Left hindlimb (tissue), 1 donor: ENCODE data around the gene NHEJ1.

ENCODE experiments used
- DNase-seq: peaks from one replicate; pipeline ENCODE4 v3.0.0-alpha.2; 2018

The NHEJ1 gene

DNA sequence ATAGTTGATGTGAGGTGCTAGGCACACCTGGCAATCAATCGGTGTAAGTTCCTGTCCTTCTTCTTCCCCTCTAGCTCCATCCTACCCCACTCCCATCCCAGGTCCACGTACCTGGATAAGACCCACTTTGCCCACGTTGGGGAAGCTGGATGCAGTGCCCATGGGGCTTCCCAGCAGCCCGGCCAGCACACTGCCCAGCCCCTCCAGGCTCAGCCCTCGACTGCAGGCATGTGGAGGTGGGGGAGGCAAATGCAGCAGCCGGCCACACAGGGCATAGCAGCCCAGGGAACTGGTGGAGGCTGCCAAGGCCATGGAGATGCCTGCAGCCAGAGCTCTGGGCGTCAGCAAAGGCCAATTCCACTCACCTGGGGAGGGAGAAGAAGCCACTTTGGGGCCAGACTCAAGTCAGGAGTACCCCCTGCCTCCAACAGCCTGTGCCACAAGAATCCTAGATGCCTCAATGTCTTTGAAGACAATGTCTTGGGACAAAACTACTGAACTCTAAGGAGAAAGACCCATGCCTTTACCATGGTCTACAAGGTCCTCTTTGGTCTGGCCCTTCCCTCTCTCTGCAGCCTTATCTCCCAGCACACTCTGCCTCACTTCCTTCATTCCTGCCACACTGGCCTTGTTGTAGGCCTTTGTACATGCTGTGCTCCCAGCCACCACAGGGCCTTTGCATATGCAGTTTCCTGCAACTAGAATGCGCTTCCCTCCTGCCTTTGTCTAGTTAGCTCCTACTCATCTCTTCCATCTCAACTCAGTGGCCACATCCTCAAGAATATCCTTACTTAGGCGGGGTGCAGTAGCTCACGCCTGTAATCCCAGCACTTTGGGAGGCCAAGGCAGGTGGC is 4.7 kb upstream of the NHEJ1 start:
- DNase-seq = no peak

DNA sequence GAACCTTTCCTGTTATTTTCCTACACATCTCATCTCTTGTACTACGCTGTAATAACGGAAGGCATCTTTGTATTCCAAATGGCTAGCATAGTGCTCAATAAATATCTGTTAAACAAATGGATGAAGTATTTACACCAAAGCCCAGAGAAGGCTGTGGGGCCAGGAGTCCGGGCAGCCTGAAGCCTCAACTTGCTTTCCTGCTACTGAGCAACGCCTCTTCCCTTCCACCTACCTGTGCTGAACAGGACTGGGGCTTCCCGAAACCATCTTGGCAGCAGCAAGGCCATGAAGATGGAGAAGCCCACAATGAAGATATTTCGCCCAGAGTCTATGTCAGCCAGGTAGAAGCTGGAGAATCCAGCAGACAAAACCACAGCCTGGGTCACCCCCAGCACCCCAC is 2.5 kb upstream of the NHEJ1 start:
- DNase-seq = no peak

DNA sequence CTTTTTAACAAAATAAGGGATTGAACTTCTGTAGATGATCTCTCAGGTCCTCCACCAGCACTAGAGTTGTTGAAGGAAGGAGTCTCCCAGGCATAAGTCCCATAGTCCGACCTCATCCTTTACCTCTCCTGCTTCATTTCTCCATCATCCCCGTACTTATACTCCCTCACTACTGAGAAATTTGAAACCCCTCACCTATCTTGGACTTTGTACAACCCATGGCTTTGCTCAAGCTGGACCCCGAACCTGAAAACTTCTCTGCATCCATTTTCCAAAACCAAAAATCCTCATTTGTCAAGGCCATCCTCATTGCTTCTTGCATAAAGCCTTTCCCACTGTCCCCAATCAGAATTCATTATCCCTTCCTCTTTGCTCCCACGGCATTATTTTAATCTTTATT is 482 bp upstream of the NHEJ1 start:
- no peak for DNase-seq

DNA sequence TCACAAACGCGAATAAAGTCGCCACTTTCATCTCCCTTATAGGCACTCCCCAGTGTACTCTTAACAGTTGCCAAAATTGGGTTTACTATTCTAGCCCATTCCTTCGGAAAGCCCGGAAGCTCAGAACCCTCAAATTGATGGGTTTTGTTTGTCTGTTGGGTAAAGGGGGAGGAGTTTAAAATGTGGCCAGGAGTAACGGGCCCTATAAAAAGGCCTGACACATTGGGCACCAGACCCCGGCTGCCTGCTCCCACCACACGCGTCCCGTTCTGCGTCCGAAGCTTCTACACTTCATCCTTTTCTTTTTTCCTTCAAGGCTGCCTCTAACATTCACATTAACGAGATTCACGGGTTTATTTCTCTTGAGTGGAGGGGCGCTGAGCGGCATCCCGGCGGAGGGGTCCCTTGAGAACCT is 837 bp downstream of the NHEJ1 start:
- DNase-seq = no peak

DNA sequence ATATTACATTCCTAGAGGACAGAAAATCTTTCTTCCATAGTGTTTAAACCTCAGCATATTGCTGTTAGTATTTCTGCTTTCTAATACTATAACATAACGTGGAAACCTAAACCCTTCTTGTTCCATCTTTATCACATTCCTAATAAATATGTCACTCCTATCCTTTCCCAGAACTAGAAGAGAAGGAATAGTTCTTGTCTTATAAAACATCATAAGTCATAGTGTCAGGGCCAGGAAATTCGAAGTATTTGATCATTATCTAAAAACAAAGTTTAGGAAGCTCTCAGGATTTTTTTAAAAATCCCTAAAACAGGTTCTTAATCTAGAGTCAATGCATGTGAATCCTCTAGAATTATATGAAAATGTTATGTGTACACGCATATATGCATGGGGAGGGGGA is 2.0 kb downstream of the NHEJ1 start:
- no peak for DNase-seq

DNA sequence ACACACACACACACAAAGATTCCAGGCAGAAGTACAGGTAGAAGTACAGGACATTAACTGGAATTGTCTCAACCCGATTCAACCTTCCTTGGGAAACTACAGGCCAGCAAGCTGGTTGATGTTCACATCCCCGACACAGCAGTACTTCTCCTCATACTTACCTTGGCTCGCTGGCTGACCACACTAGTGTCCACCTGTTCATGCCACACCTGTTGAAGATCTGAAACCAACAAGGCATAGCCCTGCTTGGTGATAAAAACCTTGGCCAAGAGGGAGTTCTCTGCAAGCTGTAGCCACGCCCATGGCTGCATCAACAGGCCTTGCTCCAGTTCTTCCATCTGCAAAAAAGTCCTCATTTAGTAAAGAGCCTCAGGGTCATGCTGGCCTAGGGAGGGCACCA is 2.6 kb downstream of the NHEJ1 start:
- no peak for DNase-seq

DNA sequence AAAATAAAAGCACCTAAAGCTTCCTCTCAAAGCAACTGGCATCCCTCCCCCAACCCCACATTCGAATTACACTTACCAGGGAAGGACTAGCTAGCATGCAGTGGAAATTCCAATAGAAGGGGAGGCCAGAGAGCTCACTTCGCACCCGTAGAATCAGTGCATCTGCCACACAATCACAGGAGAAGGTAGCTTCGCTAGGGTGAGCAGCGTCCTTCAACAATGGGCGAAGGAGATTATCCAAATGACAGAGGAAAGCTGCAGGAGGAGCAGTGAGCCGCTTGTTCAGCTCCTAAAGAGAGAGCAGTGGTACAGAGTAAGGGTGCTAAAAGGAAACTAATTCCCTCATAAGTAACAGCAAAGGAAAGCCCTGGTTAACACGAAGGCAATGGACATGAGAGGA is 3.2 kb downstream of the NHEJ1 start:
- DNase-seq = no peak

DNA sequence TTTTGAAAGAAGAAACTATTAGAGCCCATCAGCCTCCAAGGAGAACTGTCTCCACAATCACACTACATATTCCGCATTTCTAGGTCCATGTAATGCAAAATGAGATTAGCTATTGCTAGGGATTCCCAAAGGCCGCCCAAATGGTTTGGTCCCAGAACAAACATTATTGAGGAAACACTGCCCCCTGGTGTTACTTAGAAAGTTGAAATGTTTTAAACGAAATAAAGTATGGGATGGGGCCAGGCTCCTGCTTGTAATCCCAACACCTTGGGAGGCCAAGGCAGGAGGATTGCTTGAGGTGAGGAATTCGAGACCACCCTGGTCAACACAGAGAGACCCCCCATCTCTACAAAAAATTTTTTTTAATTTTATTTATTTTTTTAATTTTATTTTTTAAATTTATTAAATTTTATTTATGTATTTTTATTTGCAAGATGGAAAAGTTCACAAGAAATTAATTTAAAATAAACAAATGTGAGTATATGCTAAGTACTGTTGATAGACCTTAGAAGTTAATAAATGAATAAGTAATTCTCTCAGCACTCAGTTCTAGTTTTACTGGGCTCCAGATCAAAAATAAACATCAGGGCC is 5.5 kb downstream of the NHEJ1 start:
- DNase-seq = no peak

DNA sequence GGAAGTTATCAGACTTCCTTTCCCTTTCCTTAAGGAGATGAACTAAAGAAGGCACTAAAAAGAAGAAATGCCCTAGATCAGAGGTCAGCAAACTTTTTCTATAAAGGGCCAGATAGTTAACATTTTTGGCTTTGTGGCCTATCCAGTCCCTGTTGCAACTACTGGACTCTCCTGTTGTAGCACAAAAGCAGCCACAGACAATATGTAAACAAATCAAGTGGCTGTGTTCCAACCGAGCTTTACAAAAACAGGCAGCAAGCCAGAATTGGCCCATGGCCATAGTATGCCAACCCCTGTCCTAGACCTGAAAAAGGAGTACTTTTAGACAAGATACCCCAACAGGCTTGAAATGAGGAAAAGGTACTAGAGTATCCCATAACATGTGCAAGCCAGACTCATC is 10.9 kb downstream of the NHEJ1 start:
- DNase-seq = no peak

DNA sequence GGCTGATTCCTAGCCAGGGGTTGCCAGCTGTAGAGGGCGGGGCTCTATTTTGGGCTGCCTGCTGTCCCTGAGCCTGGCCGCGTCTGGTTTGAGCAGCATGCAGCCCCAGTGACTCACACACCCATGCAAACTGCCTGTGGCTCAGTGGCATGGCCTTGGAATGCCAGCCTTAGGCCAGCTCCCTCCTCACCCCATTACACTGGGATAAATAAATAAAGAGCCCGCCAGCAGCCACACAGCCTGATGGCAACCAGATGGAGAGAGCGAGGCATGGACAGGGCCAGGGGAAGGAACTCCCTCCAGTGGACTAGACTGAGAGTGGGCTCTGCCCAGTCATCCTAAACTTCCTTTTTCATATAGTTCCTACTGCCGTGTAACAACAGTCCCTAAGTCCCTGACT is 18.3 kb downstream of the NHEJ1 start:
- peak; percentile 53 for DNase-seq

DNA sequence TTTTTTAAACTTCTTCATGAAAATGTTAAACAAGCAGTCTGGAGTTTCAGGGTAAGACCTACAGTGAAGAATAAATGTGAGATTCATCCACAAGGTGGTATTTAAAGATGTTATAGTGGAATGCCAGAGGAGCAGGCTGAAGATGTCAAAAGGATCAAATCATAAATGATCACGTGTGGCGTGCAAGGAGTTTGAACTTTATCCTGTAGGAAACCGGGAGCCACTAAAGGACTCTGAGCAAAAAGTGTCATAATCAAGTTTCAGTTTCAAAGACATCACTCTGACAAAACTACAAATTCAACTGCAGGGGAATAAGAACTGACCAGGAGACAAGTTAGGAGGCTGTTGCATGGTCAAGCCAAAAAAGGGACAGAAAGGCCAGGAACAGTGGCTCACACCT is 19.9 kb downstream of the NHEJ1 start:
- DNase-seq = no peak

DNA sequence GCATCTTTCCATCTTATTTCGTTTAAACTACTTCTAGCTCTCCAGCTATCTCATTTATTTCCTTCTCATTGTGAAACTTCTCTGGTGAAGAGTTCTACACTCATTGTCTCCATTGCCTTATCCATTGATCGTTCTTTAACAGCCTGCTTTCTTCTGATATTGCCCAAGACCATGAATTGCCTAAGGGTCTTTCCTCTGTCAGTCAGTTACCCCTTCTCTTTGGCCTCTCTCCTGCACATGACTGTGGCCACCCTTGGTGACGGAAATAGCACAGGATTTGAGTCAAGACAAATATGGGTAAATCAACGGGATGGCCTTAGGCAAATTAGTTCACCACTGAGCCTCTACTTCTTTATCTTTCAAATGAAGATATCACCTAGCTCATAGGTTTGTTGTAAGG is 26.6 kb downstream of the NHEJ1 start:
- no peak for DNase-seq

DNA sequence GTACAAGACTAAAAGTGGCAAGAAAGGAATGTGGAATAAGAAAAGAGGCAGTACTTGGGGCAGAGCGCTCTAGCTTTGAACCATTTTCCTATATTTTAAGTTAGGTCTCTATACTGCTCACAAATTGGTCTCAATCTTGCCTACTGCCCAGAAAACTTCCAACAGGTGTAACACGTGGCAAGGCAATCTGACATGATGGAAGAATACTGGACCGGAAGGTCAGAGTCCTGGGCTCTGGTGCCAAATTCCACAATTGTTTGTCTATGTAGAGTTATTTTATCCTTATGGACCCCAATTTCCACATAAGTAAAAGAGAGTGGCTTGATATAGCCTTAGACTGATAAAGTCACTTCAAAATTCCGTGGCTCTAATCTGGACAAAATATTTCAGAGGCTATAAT is 28.9 kb downstream of the NHEJ1 start:
- DNase-seq = no peak

DNA sequence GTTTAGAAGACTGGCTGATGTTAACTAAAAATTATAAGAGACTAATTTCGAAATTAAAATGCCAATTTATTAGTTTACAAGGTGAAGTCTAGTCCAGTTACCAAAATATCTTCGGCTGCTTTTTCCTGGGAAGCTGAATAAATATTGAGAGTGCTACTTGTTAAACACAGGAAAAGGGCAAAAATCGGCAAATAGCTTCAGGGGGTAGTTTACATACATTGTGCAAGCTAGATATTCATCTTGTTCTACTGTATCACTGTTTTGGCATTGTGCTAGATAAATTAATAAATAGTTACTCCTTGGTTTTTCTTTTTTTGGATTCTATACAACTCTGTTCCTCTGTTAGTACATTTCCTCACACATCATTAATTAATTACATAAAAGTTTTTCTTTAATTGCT is 29.3 kb downstream of the NHEJ1 start:
- no peak for DNase-seq

DNA sequence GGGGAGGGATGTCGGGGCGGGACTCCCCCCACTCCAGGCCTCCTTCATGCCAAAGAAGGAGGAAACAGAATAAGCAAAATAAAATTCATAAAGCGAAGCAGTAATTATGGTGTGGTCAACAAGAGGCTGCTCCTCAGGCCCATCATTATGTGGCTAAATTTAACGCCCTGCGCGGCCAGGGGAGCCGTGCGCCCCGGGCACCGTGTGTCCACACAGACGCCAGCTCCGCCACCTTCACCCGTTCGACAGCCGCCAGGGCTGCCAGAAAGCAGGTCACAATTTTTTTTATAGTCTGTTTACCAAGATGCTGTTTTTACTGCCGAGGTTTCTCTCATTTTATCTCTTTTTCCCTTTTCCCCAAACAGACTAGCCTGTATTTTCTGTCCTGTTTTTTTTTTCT is 31.0 kb downstream of the NHEJ1 start:
- peak; percentile 52 for DNase-seq

DNA sequence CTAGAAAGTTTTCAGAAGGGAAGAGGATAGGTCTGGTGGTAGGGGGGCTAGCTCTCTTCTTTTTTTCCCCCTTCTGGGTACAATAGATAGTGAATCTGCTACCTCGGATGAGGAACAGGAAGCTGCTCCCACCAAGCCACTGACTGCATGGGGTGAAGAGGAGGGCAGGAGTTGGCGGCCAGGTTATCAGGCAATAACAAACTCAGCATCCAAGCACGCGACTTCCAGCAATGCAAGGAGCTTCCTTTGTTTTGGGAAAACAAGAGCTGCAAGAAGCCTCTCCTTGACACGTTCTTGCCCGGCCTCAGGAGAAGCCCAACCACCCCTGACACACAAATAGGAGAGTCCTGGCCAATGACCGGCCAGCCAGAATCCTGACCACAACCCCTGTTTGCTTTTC is 32.2 kb downstream of the NHEJ1 start:
- DNase-seq = no peak

DNA sequence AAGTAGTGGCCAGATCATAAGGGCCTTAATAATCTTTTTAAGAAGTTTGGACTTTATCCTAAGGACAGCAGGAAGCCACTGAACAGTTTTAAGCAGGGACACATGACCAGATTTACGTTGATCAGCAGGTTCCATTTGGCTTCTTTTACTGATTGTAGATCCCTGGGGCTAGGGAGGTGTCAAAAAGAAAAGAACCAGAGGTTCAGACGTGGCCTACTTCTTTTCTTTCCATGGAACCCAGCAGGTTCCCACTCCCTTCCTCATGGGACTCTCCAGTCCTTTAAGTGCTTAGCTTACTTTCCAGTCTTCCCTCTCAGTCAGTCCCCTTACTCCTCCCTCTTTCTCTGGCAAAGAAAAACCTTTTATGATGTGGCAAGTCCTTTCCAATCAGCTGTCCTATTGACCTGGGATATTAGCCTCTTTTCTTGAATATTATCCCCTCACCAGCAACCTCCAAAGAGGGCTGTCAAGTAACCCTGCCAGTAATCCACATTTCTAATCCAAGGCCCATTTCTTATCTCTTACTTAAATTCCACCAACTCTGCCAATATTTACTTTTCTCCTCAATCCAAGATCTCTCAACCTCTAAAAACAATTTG is 33.5 kb downstream of the NHEJ1 start:
- no peak for DNase-seq

DNA sequence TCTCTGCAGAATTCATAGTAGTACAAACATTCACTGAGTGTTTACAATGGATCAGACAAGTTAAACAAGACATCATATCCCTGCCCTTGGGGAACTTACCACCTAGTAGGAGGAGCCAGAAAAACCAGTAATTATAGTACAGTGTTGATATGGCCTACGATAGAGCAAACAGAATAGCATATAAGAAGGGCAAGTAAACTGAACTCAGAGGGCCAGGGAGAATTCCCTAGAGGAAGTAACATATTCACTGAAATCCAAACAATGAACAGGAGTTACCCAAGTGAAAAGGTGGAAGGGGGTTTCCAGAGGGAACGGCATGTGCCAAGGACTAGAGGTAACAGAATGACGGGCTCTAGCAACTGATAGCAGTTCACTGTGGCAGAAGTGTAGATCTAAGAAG is 34.1 kb downstream of the NHEJ1 start:
- DNase-seq = no peak

DNA sequence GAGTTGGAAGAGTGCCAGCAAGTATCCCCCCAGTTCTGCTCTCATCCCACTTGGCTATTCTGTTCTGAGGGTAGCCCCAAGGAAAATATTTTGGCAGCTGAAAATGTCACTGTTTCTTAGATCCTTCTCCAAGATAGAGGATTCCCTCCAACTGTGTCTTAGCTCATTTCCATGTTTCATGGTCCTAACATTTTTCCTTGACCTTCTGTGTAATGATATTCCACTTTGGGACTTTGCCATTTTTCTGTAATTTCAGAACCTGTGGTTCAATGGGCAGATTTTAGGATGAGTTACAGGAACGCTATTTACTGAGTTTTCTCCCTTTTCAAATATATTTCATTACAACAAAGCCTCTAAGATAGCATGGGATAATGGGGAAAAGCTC is 34.7 kb downstream of the NHEJ1 start:
- DNase-seq = no peak

DNA sequence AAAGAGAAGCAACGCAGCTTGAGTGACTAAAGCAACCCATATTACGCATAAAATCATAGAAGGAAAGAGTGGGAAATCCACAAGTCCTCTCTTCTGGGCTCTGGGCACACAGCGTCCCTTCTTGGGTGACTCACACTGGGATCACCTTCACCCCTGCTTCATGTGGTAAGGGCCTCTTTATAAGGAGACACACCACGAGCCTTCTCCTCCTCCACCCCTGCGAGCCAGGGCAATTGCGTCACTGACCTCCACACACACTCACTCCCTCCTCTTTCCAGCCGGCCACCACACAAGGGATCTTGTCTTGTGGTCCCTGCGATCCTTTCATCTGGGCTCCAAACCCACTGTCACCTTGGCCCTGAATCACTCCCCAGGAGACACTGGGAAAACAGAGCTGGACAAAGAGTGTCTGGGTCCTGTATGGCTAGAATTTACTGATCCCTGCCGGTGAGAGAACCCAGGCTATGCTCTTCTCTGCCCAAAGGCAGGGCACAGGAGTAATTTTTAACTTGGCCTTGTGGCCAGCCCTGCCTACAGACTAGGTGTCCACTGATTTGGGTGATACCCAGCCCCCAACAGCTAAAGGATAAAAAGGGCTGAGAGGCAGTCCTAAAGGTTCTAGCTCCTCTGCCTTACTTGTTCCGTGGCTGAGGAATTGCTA is 35.3 kb downstream of the NHEJ1 start:
- peak; percentile 62 for DNase-seq

DNA sequence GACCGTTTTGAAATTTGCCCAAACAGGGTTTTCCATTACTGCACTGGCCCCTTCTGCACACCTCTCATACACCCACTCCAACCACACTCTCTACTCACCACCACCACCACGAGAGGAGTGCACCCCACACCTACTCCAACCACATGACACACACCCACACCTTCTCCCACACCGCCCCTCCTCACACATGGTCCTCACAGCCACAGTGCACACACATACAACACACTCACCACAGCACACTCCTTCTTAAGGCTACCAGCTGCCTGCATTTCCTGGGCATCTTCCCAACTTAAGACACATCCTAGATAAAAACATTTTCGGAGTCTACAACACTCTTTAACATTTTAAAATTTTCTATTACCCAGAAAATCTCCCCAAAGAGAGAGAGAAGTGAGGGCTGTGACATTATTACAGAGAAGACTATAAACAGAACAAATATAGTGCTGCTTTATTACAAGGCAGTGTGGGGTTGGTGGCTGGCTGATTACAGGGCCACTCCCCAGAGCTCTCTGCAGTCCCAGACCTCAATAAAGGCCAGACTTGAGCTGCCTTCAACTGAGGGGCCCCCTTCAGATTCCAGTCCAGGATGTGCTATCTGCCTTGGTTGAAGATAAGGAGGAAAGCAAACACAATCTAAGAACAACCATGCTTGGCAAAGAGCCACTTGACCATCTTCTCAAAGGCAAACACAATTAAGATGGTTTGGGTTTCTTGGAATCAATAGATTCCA is 36.1 kb downstream of the NHEJ1 start:
- DNase-seq = no peak

DNA sequence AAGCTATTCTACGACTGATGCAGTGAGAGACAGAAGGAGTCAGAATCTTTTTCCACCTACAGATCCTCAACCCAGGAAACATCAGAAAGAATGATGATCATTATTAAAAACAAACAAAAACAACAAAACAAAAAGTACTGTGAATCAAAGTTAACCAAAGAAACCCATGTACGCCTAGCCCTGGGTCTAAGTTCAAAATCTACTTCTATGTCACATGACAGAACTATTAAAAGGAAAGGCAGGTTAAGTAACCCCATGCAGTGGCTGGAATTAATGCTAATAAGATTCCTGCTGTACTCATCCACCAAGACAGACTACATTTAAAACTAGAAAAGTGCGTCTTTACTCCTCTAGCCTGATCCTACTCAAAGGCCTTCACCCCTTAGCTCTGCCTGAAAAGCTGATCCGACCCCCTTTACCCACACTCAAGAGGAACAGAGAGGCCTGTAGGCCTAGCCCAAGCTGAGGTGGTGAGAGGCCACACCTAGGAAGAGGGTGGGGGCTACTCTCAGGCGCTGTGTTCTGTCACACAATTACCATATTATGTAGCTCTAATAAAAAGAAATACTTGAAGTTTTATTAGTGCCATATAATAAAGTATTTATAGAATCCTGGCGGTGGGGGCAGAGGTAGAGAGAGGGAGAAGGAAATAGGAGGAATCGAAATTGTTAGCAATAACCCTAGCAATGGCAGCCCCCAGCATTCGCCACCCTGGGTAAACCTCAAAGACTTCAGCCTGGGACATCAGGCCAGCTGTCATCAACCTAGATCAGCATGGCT is 37.1 kb downstream of the NHEJ1 start:
- no peak for DNase-seq
